ENCODE measurements around the gene DEPDC4.

DNA sequence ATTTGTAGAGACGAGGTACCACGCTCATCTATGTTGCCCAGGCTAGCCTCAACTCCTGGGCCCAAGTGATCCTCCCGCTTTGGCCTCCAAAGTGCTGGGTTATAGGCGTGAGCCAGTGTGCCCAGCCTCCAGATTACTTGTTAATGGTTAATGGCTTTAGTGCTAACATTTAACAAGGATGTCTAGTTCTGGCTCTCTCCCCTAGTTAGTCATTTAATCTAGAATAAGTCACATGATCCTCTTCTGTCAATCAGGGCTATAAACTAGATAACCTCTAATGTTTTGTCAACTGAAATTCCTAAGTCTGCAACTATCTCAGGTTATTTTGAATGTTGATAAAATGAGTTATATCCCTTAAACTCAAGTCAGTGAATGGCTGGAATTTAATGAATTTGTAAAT, 50.5 kb downstream of the DEPDC4 start:
- TF ChIP-seq POLR2AphosphoS5 (IDR thresholded peaks at IDR 0.05; ENCODE audit: borderline replicate concordance, low read depth, low read length) (no peak), EZH2 (IDR thresholded peaks at IDR 0.05) (no peak)

All from SK-N-MC (cell line).